ENCODE results near the gene SRSF6.
"Not testable (repeated sequence)": the region's sequence is repeated elsewhere in the genome, so short reads cannot be mapped to it uniquely, and the experiment has no call there.

Gene SRSF6

GRCh38 chr20:43448748-43449535 lies 8.8 kb upstream of the SRSF6 start:
- peak; percentile 48 for DNase-seq (ENCODE audit: low read depth)

GRCh38 chr20:43450841-43451799 lies 6.6 kb upstream of the SRSF6 start:
- DNase-seq (ENCODE audit: low read depth), result no peak

GRCh38 chr20:43452404-43453126 lies 5.1 kb upstream of the SRSF6 start:
- no peak for DNase-seq (ENCODE audit: low read depth)

GRCh38 chr20:43456252-43456651 lies 1.4 kb upstream of the SRSF6 start:
- not testable (repeated sequence) for DNase-seq (ENCODE audit: low read depth)

GRCh38 chr20:43456809-43457639 lies 672 bp upstream of the SRSF6 start:
- peak; percentile 93 for DNase-seq (ENCODE audit: low read depth)

GRCh38 chr20:43458422-43458924 lies 777 bp downstream of the SRSF6 start:
- DNase-seq (ENCODE audit: low read depth), result peak; percentile 19

GRCh38 chr20:43459022-43459942 lies 1.6 kb downstream of the SRSF6 start:
- no peak for DNase-seq (ENCODE audit: low read depth)

- DNase-seq (ENCODE audit: low read depth), result no peak
Measured at GRCh38 chr20:43460172-43460829, 2.6 kb downstream of the SRSF6 start.

GRCh38 chr20:43460830-43461200 lies 3.1 kb downstream of the SRSF6 start:
- DNase-seq (ENCODE audit: low read depth), result no peak

- DNase-seq (ENCODE audit: low read depth), result no peak
Measured at GRCh38 chr20:43461894-43462659, 4.4 kb downstream of the SRSF6 start.

GRCh38 chr20:43462660-43463526 lies 5.2 kb downstream of the SRSF6 start:
- DNase-seq (ENCODE audit: low read depth), result no peak

- no peak for DNase-seq (ENCODE audit: low read depth)
Measured at GRCh38 chr20:43463527-43464218, 6.0 kb downstream of the SRSF6 start.

- no peak for DNase-seq (ENCODE audit: low read depth)
Measured at GRCh38 chr20:43464219-43464790, 6.6 kb downstream of the SRSF6 start.

- DNase-seq (ENCODE audit: low read depth), result no peak
Measured at GRCh38 chr20:43465625-43465943, 7.9 kb downstream of the SRSF6 start.

GRCh38 chr20:43467589-43467988 lies 9.9 kb downstream of the SRSF6 start:
- DNase-seq (ENCODE audit: low read depth), result no peak

GRCh38 chr20:43472671-43473380 lies 15.1 kb downstream of the SRSF6 start:
- DNase-seq (ENCODE audit: low read depth), result no peak

GRCh38 chr20:43473381-43473704 lies 15.6 kb downstream of the SRSF6 start:
- no peak for DNase-seq (ENCODE audit: low read depth)
